CD4-positive, alpha-beta T cell (primary cell): ENCODE measurements around the gene TTLL11. TPM values are rescaled to one million over a fixed set of nuclear protein-coding genes. Genes with fewer than 3 reads are reported as not detected.

Source experiments
- ATAC-seq: fragments of 200-7000 bp; cut with Tn5 transposase; one replicate; pipeline ENCODE4 v1.10.0; 2022; ENCODE audit warnings: mild to moderate bottlenecking; ENCODE audit not compliant: poor library complexity
- CTCF ChIA-PET: fragments of 350-600 bp; sonication (Branson Sonifier 250); formaldehyde crosslinking; loops from one replicate; lab custom pipeline; 2021; ENCODE audit warnings: antibody characterized with exemption, inconsistent platforms; lab: Charles Lee
- POLR2A ChIA-PET: fragments of 350-600 bp; sonication (Branson Sonifier 250); formaldehyde crosslinking; loops from one replicate; lab custom pipeline; 2021; ENCODE audit warnings: antibody characterized with exemption, inconsistent platforms; lab: Charles Lee
- DNase-seq, 14 experiments: peaks; one replicate each; pipeline ENCODE4 v3.0.0-alpha.2; 2013 to 2020; ENCODE audit warnings: mixed read lengths in 2 of 14
- H3K27ac ChIP-seq, 2 donors: one replicate each; pipeline versions ENCODE4 v1.5.1 to v1.7.0; 2013; ENCODE audit warnings: low read length in 2 of 2, low read depth in 1 of 2, mild to moderate bottlenecking in 1 of 2
- H3K27me3 ChIP-seq, 2 experiments: 1 replicate in 1 of 2; 2 replicates in 1 of 2; pipeline versions ENCODE4 v1.6.1 to v1.7.0; 2013; ENCODE audit warnings: low read length in 2 of 2, control low read depth in 1 of 2, mild to moderate bottlenecking in 1 of 2, moderate library complexity in 1 of 2; ENCODE audit not compliant: insufficient read depth in 2 of 2, control insufficient read depth in 1 of 2
- H3K36me3 ChIP-seq: one replicate; pipeline ENCODE4 v1.6.1; 2013; ENCODE audit warnings: low read length, control low read depth; ENCODE audit not compliant: insufficient read depth
- H3K4me1 ChIP-seq: one replicate; pipeline ENCODE4 v1.6.1; 2013; ENCODE audit warnings: low read length, control low read depth; ENCODE audit not compliant: insufficient read depth
- H3K4me3 ChIP-seq: one replicate; pipeline ENCODE4 v1.5.1; 2013; ENCODE audit warnings: mild to moderate bottlenecking, low read length, moderate library complexity
- H3K9me3 ChIP-seq, 2 experiments: 1 replicate in 1 of 2; 2 replicates in 1 of 2; pipeline versions ENCODE4 v1.6.1 to v1.7.0; 2013; ENCODE audit warnings: low read length in 2 of 2, mild to moderate bottlenecking in 2 of 2, control low read depth in 1 of 2, moderate library complexity in 1 of 2; ENCODE audit not compliant: control insufficient read depth in 1 of 2, insufficient read depth in 1 of 2
- H3K27ac Mint-ChIP-seq: one replicate; pipeline ENCODE4 v1.8.0; 2020; ENCODE audit warnings: mixed read lengths
- H3K27me3 Mint-ChIP-seq: one replicate; pipeline ENCODE4 v1.8.0; 2021; ENCODE audit warnings: mixed read lengths
- H3K36me3 Mint-ChIP-seq: one replicate; pipeline ENCODE4 v1.8.0; 2021; ENCODE audit warnings: low read depth, mixed read lengths
- H3K4me1 Mint-ChIP-seq: one replicate; pipeline ENCODE4 v1.8.0; 2021; ENCODE audit warnings: low read depth, mixed read lengths
- H3K4me3 Mint-ChIP-seq: one replicate; pipeline ENCODE4 v1.8.0; 2020; ENCODE audit warnings: mild to moderate bottlenecking, mixed read lengths
- H3K9me3 Mint-ChIP-seq: one replicate; pipeline ENCODE4 v1.8.0; 2020; ENCODE audit warnings: mixed read lengths
- CTCF ChIP-seq: fragments of 200-600 bp; IDR thresholded peaks from one replicate; pipeline ENCODE4 v1.8.0; 2022; ENCODE audit warnings: antibody characterized with exemption, mild to moderate bottlenecking
- intact Hi-C, 2 experiments: fragments of 100-400 bp; cut with DNase I in 1 of 2; cut with micrococcal nuclease in 1 of 2; formaldehyde crosslinking; loops; one replicate each; pipeline versions ENCODE4 v1.15.1 to v1.9.0; 2023 to 2025; cut with DNase I, micrococcal nuclease
- total RNA-seq, 174 experiments: library from RNA in 2 of 174; stranded (reverse) in 2 of 174; gene quantifications; one replicate each; pipeline ENCODE4 v1.2.3 and lab custom pipeline; 2021 to 2026

Gene TTLL11
- total RNA-seq, 2 experiments from 2014 or later = 1.6 to 2.3 TPM

GRCh38 chr9:122065923-122066629 is 27.0 kb downstream of the TTLL11 start:
- Histone ChIP-seq H3K4me3 (no peak overlapping the region), H3K27ac (no peak overlapping the region), H3K36me3 (no peaks in the 10 kb centered on the region), H3K9me3 (no peaks in the 10 kb centered on the region), H3K27me3 (no peaks in the 10 kb centered on the region), H3K4me1 (no peaks in the 10 kb centered on the region)
- no peaks in the 10 kb centered on the region for H3K4me1 Mint-ChIP-seq
- H3K4me3 Mint-ChIP-seq = no peak overlapping the region
- ATAC-seq (no peak), DNase-seq (no peak)
- no peak overlapping the region for H3K27ac Mint-ChIP-seq
- no peaks in the 10 kb centered on the region for H3K27me3 Mint-ChIP-seq
- no peaks in the 10 kb centered on the region for H3K9me3 Mint-ChIP-seq
- ChIA-PET CTCF (no interaction called here), POLR2A (no interaction called here)
- intact Hi-C loops = no loop called here
- TF ChIP-seq CTCF = no peak
- no peaks in the 10 kb centered on the region for H3K36me3 Mint-ChIP-seq

- Mint-ChIP-seq H3K36me3 (no peaks in the 10 kb centered on the region), H3K4me3 (no peak overlapping the region), H3K27ac (no peak overlapping the region), H3K9me3 (no peaks in the 10 kb centered on the region), H3K27me3 (no peaks in the 10 kb centered on the region), H3K4me1 (no peaks in the 10 kb centered on the region)
- no peak for DNase-seq
- H3K9me3 ChIP-seq = no peaks in the 10 kb centered on the region
- POLR2A ChIA-PET = no interaction called here
- no peaks in the 10 kb centered on the region for H3K27me3 ChIP-seq
- intact Hi-C loops = no loop called here
- ATAC-seq = no peak
- no peaks in the 10 kb centered on the region for H3K36me3 ChIP-seq
- no peak for TF ChIP-seq CTCF
- CTCF ChIA-PET = no interaction called here
- H3K4me1 ChIP-seq = no peaks in the 10 kb centered on the region
- no peak overlapping the region for H3K4me3 ChIP-seq
- no peak overlapping the region for H3K27ac ChIP-seq
These were observed 32.6 kb downstream of the TTLL11 start for GRCh38 chr9:122060481-122060880.

DNA sequence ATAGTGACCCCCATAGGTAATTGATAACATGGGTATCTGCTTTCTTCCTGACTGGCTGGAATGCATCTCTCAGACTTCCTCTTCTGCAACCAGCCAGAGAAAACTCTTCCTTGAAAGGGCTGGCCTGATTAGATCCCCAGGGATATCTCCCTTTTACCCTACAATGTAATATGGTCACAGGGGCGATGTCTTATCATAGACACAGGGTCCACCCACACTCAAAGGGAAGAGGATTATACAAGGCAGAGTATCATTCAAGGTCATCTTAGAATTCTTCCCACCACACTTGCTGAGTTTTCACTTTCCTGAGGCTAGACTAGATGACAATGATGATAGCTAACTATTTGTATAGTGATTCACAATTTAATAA is 33.2 kb downstream of the TTLL11 start:
- Histone ChIP-seq H3K27me3 (no peaks in the 10 kb centered on the region), H3K36me3 (no peaks in the 10 kb centered on the region), H3K4me3 (no peak overlapping the region), H3K9me3 (no peaks in the 10 kb centered on the region), H3K4me1 (no peaks in the 10 kb centered on the region), H3K27ac (no peak overlapping the region)
- Mint-ChIP-seq H3K27ac (no peak overlapping the region), H3K9me3 (no peaks in the 10 kb centered on the region), H3K27me3 (no peaks in the 10 kb centered on the region), H3K36me3 (no peaks in the 10 kb centered on the region), H3K4me1 (no peaks in the 10 kb centered on the region), H3K4me3 (no peak overlapping the region)
- DNase-seq = no peak
- TF ChIP-seq CTCF = no peak
- ATAC-seq = no peak
- CTCF ChIA-PET = no interaction called here
- intact Hi-C loops = no loop called here
- POLR2A ChIA-PET = no interaction called here
